Measurements from ENCODE around the gene CAMKMT. TPM values are rescaled to one million over a fixed set of nuclear protein-coding genes. Genes with fewer than 3 reads are reported as not detected.

The CAMKMT gene
- total RNA-seq, 1 donor from 2014 or later: 11.9 TPM

DNA sequence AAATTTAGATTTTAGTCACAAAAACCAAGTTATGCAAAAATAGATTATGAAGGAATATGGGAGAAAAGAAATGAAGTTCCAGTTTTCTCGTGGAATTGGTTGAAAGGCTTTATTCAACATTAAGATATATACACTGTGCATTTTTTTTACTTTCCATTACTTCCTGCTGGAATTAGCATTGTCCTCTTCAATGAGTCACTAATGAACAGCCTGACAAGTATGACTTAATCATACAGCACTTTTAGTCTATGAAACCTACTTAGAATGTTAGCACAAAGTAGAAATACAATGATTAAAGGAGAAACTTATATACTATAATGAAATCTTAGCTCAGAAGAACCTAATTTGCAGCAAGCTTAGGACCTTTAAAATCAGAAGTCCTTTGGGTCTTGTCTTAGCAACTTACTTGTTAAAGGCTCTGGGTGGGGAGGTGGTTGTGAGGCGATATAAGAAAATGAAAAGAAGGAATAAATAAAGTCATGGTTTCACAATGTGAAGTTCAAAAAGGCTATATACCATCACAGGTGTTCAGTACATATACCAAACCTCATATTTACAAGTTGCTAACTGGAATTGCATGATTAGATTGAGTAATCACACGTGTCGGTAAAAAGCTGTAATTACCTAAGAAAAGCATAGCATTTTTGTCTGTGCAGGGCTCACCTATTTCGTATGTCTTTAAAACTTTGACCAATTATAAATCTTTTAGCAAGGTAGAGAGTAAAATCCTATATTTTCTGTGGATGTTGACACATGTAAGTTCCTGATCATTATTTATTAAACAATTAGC is 236.8 kb downstream of the CAMKMT start:
- H3K9me3 Mint-ChIP-seq: peaks cover 2% of the 10 kb centered on the region
- no peaks in the 10 kb centered on the region for H3K4me1 Mint-ChIP-seq
- TF ChIP-seq, protein P1, sequence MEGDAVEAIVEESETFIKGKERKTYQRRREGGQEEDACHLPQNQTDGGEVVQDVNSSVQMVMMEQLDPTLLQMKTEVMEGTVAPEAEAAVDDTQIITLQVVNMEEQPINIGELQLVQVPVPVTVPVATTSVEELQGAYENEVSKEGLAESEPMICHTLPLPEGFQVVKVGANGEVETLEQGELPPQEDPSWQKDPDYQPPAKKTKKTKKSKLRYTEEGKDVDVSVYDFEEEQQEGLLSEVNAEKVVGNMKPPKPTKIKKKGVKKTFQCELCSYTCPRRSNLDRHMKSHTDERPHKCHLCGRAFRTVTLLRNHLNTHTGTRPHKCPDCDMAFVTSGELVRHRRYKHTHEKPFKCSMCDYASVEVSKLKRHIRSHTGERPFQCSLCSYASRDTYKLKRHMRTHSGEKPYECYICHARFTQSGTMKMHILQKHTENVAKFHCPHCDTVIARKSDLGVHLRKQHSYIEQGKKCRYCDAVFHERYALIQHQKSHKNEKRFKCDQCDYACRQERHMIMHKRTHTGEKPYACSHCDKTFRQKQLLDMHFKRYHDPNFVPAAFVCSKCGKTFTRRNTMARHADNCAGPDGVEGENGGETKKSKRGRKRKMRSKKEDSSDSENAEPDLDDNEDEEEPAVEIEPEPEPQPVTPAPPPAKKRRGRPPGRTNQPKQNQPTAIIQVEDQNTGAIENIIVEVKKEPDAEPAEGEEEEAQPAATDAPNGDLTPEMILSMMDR (conservative IDR thresholded peaks at IDR 0.05): no peak
- no peak overlapping the region for H3K27ac Mint-ChIP-seq (ENCODE audit: unreplicated experiment)
- no peaks in the 10 kb centered on the region for H3K27me3 Mint-ChIP-seq (ENCODE audit: low read depth)
- DNase-seq (ENCODE audit: low read depth, low spot score): no peak
- H3K36me3 Mint-ChIP-seq (ENCODE audit: low read depth): no peaks in the 10 kb centered on the region
- no peak overlapping the region for H3K4me3 Mint-ChIP-seq

DNA sequence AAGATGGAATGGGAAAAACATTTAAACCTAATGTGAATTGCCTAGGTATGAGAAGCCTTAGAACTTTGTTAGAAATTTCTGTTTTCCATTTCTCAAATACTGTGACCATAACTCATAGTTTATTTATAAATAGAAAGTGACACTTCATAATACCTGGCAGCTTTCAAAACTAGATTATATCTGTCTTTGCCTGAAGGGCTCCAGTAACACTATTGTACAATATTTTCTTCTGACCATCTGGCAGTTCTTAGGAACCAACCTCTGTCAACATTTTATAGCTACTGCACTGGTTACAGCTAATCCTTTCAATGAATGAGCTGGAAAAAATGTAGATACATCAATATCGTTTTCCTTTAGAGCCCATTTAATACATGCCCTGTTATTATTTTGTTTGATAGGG is 237.4 kb downstream of the CAMKMT start:
- Mint-ChIP-seq H3K27ac (ENCODE audit: unreplicated experiment) (no peak overlapping the region), H3K4me1 (no peaks in the 10 kb centered on the region), H3K27me3 (ENCODE audit: low read depth) (no peaks in the 10 kb centered on the region), H3K36me3 (ENCODE audit: low read depth) (no peaks in the 10 kb centered on the region), H3K9me3 (peaks cover 2% of the 10 kb centered on the region), H3K4me3 (no peak overlapping the region)
- DNase-seq (ENCODE audit: low read depth, low spot score): no peak
- TF ChIP-seq, protein P1 (conservative IDR thresholded peaks at IDR 0.05): no peak

DNA sequence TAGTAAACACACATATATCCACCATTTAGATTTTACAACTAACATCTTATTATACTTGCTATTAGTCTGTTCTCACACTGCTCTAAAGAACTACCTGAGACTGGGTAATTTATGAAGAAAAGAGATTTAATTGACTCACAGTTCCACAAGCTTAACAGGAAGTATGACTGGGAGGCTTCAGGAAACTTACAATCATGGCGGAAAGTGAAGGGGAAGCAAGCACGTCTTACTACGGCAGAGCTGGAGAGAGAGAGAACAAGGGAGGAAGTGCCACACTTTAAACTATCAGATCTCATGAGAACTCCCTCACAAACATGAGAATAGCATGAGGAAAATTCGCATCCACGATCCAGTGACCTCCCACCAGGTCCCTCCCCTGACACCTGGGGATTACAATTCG is 240.7 kb downstream of the CAMKMT start:
- Mint-ChIP-seq H3K4me1 (no peaks in the 10 kb centered on the region), H3K9me3 (no peaks in the 10 kb centered on the region), H3K27me3 (ENCODE audit: low read depth) (no peaks in the 10 kb centered on the region), H3K27ac (ENCODE audit: unreplicated experiment) (no peak overlapping the region), H3K4me3 (no peak overlapping the region), H3K36me3 (ENCODE audit: low read depth) (no peaks in the 10 kb centered on the region)
- TF ChIP-seq, protein P1 (conservative IDR thresholded peaks at IDR 0.05): no peak
- DNase-seq (ENCODE audit: low read depth, low spot score): no peak

DNA sequence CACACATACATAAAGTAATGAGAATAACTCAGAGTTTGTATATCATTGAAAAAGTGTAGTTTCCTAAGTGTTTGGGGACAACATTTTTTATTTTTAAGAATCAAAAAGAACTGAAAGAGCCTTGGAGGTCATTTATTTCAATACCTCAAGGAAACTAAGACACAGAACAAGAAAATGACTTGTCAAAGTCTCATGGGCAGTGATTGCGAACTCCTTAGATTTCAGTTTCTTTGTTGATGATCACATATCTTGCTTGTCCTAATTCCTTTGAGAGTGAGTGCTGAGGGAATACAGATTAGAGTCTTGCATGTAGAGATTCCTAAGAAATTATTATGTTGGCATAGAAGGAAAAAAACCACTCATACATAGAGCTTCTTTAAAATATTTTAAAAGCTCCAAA is 243.8 kb downstream of the CAMKMT start:
- H3K4me3 Mint-ChIP-seq: no peak overlapping the region
- no peak for DNase-seq (ENCODE audit: low read depth, low spot score)
- no peaks in the 10 kb centered on the region for H3K27me3 Mint-ChIP-seq (ENCODE audit: low read depth)
- no peaks in the 10 kb centered on the region for H3K36me3 Mint-ChIP-seq (ENCODE audit: low read depth)
- H3K9me3 Mint-ChIP-seq: no peaks in the 10 kb centered on the region
- H3K4me1 Mint-ChIP-seq: no peaks in the 10 kb centered on the region
- no peak overlapping the region for H3K27ac Mint-ChIP-seq (ENCODE audit: unreplicated experiment)
- TF ChIP-seq, protein P1 (conservative IDR thresholded peaks at IDR 0.05): no peak

DNA sequence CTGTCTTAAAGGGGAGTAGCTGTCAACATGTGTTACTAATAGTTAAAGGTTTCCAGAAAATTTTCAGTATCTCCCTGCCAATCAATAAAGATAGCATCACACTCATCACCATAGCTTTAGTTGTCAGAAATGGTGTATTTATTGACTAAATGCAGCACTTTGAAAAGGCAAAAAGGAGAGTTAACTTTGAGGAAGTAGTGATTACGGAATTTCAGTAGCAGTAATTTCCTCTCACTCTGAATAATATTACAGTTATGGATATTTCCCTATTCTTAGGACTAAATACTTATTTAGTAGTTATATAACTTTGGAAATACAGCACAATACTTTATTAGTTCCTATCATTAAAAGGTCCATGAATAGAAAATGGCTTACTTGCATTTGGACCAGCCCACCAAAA is 250.5 kb downstream of the CAMKMT start:
- Mint-ChIP-seq H3K27me3 (ENCODE audit: low read depth) (no peaks in the 10 kb centered on the region), H3K9me3 (peaks cover 3% of the 10 kb centered on the region)

More for the DNA sequence above, 250.5 kb downstream of the CAMKMT start:
- DNase-seq (ENCODE audit: low read depth, low spot score): no peak
- Mint-ChIP-seq H3K4me3 (no peak overlapping the region), H3K36me3 (ENCODE audit: low read depth) (no peaks in the 10 kb centered on the region), H3K4me1 (no peaks in the 10 kb centered on the region), H3K27ac (ENCODE audit: unreplicated experiment) (no peak overlapping the region)
- TF ChIP-seq, protein P1 (conservative IDR thresholded peaks at IDR 0.05): no peak

All from neural crest cell (in vitro differentiated cells).